Heart right ventricle (tissue), 16 donors: Measurements from ENCODE around the gene RPA1. TPM values are rescaled to one million over a fixed set of nuclear protein-coding genes. Genes with fewer than 3 reads are reported as not detected.

Experiments used
- ATAC-seq, 8 donors: fragments of 200-7000 bp; cut with Tn5 transposase; one replicate each; pipeline ENCODE4 v1.9.1; 2020; ENCODE audit warnings: mild to moderate bottlenecking in 8 of 8, moderate library complexity in 8 of 8, moderate number of reproducible peaks in 1 of 8
- DNase-seq, 2 donors: peaks; one replicate each; pipeline ENCODE4 v3.0.0-alpha.2; 2020
- H3K27ac ChIP-seq, 10 donors: fragments of 200-600 bp; sonication (generic) in 2 of 10; one replicate each; pipeline versions ENCODE4 v1.5.0 to v1.8.0; 2020 to 2022; ENCODE audit warnings: mild to moderate bottlenecking in 3 of 10
- H3K27me3 ChIP-seq, 7 donors: fragments of 200-600 bp; one replicate each; pipeline ENCODE4 v1.8.0; 2021 to 2022; ENCODE audit warnings: mild to moderate bottlenecking in 2 of 7
- H3K36me3 ChIP-seq, 9 donors: fragments of 200-600 bp; sonication (generic) in 1 of 9; one replicate each; pipeline versions ENCODE4 v1.5.0 to v1.8.0; 2020 to 2022; ENCODE audit warnings: mild to moderate bottlenecking in 2 of 9
- H3K4me1 ChIP-seq, 9 donors: fragments of 200-600 bp; sonication (generic) in 1 of 9; one replicate each; pipeline versions ENCODE4 v1.5.0 to v1.8.0; 2020 to 2022; ENCODE audit warnings: mild to moderate bottlenecking in 4 of 9
- H3K4me3 ChIP-seq, 10 donors: fragments of 200-600 bp; sonication (generic) in 2 of 10; one replicate each; pipeline versions ENCODE4 v1.5.0 to v1.8.0; 2020 to 2022; ENCODE audit warnings: mild to moderate bottlenecking in 7 of 10, moderate library complexity in 2 of 10
- H3K9me3 ChIP-seq, 11 donors: fragments of 200-600 bp in 10 of 11; sonication (generic) in 2 of 11; one replicate each; pipeline versions ENCODE4 v1.5.0 to v1.8.0; 2013 to 2022; ENCODE audit warnings: mild to moderate bottlenecking in 2 of 11, control low read depth in 1 of 11, moderate library complexity in 1 of 11
- WGBS, 2 donors: extraction: QIAGEN DNeasy Blood & Tissue Kit; methylation state at CpG; one replicate each; pipeline ENCODE4 v1.1.7; 2013; ENCODE audit warnings: inconsistent platforms in 1 of 2; 5-methylcytosine and 5-hydroxymethylcytosine counted together
- intact Hi-C, 10 donors: fragments of 100-400 bp; cut with DNase I; formaldehyde crosslinking; loops; one replicate each; pipeline versions ENCODE4 v1.11.1 to v1.14.2; 2022
- polyA plus RNA-seq, 2 donors: library from polyadenylated mRNA; stranded (reverse); fragments of 200-250 nt; gene quantifications; one replicate each; pipeline ENCODE4 v1.2.3, GENCODE V29; 2013
- total RNA-seq, 10 donors: library from RNA; stranded (reverse); fragmentation: NEBNext Ultra II Directional in 3 of 10; extraction: Animal tissue kit (Norgen Biotek cat#: 25700) in 3 of 10; gene quantifications; one replicate each; pipeline versions ENCODE4 v1.2.1 to v1.2.4, GENCODE V29; 2021 to 2023
- TF ChIP-seq, protein P1 (sequence below), 9 donors: fragments of 200-600 bp; sonication (generic) in 2 of 9; IDR thresholded peaks; one replicate each; pipeline versions ENCODE4 v1.5.0 to v1.8.0; 2021 to 2022; ENCODE audit warnings: antibody characterized with exemption in 9 of 9, mild to moderate bottlenecking in 5 of 9, moderate library complexity in 1 of 9
- donor health status: Arrhythmogenic right ventricular cardiomyopathy.
- donor health status: ischemic (EF 13 %, LVEDD 7.1; RV severe dilation, severe dysfunction).
- donor health status: healthy with polysubstance abuse.
- donor health status: DM: no; HTN: yes; CAD: no.
- donor health status: DM: no; HTN: no; CAD: no.
- donor health status: ischemic (EF 25% LVEDD 6.9; RV normal size, moderate dysfunction).
- donor health status: ischemic (EF 25% LVEDD 5.7; RV mildly dilated, moderate dysfunction).
- donor health status: healthy.
- donor health status: DM: yes; HTN: yes; CAD: no.
- donor health status: Ischemic cardiomyopathy.
- donor health status: ischemic (EF 35%, LVEDD 5.7; RV mildly dilated, moderate dysfunction).
- donor health status: nonischemic (EF 11% LVEDD 7.7; RV severe dilation, severe dysfunction).
- donor health status: DM: yes; HTN: yes; CAD: no.
- donor health status: PGD.
- donor health status: ischemic (EF 29% LVEDD 5.4; RV normal size, mild dysfunction).
- donor health status: nonischemic (EF 23%, LVEDD 6.1; RV moderate dilation, normal function).

The RPA1 gene
- total and polyA plus RNA-seq, 12 donors: 7.2 to 96.6 (median 65.9) TPM

DNA sequence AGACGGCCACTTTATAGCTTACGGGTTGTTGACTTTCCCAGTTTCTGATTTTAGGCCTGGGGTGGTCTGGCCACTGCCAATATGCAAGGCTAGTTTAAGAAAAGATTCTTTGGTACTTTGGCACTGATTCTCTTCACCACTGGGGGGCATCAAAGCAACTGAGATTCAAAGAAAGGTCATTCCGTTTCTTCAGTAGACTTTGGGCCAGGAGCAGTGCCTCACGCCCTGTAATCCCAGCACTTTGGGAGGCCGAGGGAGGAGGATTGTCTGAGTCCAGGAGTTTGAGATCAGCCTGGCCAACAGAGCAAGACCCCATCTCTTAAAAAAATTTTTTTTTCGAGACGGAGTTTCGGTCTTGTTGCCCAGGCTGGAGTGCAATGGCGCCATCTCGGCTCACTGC is 53.0 kb downstream of the RPA1 start:
- Histone ChIP-seq H3K36me3 (peaks cover 0 to 100% (median 43%) of the 10 kb centered on the region in 9 donors), H3K27me3 (no peaks in the 10 kb centered on the region), H3K27ac (no peak overlapping the region), H3K9me3 (peaks cover 0 to 12% (median 0%) of the 10 kb centered on the region in 11 donors), H3K4me1 (peaks cover 0 to 9% (median 0%) of the 10 kb centered on the region in 9 donors), H3K4me3 (no peak overlapping the region)
- DNase-seq (no peak), ATAC-seq (peak in 1 of 8 donors; percentile 20)
- intact Hi-C loops: no loop called here
- WGBS, 2 donors: 85 to 88% methylated on average over 10 of the region's 10 CpGs
- TF ChIP-seq, protein P1, sequence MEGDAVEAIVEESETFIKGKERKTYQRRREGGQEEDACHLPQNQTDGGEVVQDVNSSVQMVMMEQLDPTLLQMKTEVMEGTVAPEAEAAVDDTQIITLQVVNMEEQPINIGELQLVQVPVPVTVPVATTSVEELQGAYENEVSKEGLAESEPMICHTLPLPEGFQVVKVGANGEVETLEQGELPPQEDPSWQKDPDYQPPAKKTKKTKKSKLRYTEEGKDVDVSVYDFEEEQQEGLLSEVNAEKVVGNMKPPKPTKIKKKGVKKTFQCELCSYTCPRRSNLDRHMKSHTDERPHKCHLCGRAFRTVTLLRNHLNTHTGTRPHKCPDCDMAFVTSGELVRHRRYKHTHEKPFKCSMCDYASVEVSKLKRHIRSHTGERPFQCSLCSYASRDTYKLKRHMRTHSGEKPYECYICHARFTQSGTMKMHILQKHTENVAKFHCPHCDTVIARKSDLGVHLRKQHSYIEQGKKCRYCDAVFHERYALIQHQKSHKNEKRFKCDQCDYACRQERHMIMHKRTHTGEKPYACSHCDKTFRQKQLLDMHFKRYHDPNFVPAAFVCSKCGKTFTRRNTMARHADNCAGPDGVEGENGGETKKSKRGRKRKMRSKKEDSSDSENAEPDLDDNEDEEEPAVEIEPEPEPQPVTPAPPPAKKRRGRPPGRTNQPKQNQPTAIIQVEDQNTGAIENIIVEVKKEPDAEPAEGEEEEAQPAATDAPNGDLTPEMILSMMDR (IDR thresholded peaks at IDR 0.05): peak in 8 of 9 donors; percentile 24 to 53 (median 38)

DNA sequence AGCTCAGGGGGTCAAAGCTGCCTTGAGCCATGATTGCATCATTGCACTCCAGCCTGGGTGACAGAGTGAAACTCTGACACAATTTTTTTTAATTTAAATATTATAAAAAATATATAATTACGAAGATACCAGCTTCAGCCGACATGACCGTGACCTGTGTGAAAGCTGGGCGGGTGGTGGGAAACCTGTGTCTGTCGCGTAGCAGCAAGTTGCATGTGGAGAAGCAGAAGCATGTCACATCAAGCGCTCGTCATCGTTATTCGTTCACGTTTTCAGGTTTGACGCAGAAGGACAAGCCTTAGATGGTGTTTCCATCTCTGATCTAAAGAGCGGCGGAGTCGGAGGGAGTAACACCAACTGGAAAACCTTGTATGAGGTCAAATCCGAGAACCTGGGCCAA is 53.7 kb downstream of the RPA1 start:
- intact Hi-C loops: no loop called here

DNA sequence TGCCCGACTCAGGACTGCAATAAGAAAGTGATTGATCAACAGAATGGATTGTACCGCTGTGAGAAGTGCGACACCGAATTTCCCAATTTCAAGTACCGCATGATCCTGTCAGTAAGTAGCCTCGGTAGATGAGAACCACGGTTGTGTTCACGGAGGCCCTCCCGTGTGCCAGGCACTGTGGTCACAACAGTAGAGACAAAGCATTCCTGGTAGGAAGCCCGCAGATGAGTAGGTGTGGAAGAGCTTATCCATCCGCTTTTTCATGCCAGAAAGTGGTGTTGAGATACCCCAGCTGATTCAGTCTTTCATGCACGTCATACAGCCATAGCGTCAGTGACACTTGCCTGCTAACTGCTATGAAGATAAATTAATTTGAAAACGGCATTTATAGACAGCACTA is 58.9 kb downstream of the RPA1 start:
- 62 to 68% methylated on average over 14 of the region's 14 CpGs for WGBS, 2 donors
- intact Hi-C loops: no loop called here
- ATAC-seq (peak in 4 of 8 donors; percentile 17 to 73 (median 52)), DNase-seq (no peak)
- peaks cover 0 to 100% (median 59%) of the 10 kb centered on the region in 9 donors for H3K36me3 ChIP-seq
- TF ChIP-seq, protein P1 (IDR thresholded peaks at IDR 0.05): no peak
- H3K4me3 ChIP-seq: no peak overlapping the region
- H3K4me1 ChIP-seq: no peaks in the 10 kb centered on the region
- no peak overlapping the region for H3K27ac ChIP-seq
- no peaks in the 10 kb centered on the region for H3K27me3 ChIP-seq
- H3K9me3 ChIP-seq: peaks cover 0 to 12% (median 0%) of the 10 kb centered on the region in 11 donors

More for the DNA sequence above, 53.7 kb downstream of the RPA1 start:
- peaks cover 0 to 4% (median 0%) of the 10 kb centered on the region in 9 donors for H3K4me1 ChIP-seq
- peaks cover 0 to 12% (median 0%) of the 10 kb centered on the region in 11 donors for H3K9me3 ChIP-seq
- peaks cover 0 to 100% (median 44%) of the 10 kb centered on the region in 9 donors for H3K36me3 ChIP-seq
- ATAC-seq (no peak), DNase-seq (no peak)
- H3K27me3 ChIP-seq: no peaks in the 10 kb centered on the region
- H3K4me3 ChIP-seq: no peak overlapping the region
- WGBS, 2 donors: 96 to 98% methylated on average over 16 of the region's 16 CpGs
- TF ChIP-seq, protein P1 (IDR thresholded peaks at IDR 0.05): no peak
- H3K27ac ChIP-seq: no peak overlapping the region

DNA sequence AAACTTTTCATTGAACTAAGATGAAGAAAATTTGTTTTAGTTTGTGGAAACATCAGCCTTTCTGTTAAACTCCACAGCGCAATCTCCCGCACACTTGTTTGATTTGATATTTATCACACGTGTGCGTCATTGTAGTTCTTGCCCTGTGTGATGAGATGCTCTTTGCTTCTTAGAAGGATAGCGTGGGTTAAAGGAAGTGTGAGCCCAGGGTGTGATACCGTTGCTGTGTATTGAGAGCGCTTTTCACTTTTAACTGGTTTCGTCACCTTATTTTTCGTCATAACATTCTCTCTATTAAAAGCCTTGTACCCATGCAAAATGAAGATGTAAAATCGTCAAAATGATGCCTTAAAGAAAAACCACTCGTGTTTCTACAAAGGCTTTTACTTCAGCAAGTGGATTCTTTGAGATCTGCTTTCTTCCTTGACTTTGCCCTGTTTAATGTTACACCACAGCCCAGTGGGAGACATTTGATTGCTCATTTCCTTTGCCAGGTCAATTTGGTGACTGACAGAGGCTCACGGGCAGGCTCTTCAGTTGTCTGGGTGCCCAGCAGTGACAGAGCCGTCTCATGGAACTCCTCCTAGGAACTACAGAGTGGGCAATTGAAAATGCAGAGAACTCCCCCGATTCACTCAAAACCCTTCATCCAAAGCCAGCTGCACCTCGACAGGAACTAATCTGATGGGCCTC is 61.1 kb downstream of the RPA1 start:
- TF ChIP-seq, protein P1 (IDR thresholded peaks at IDR 0.05): no peak
- peaks cover 0 to 100% (median 39%) of the 10 kb centered on the region in 9 donors for H3K36me3 ChIP-seq
- no peak for DNase-seq
- 86 to 88% methylated on average over 15 of the region's 15 CpGs for WGBS, 2 donors
- H3K4me1 ChIP-seq: no peaks in the 10 kb centered on the region
- no peak overlapping the region for H3K4me3 ChIP-seq
- ATAC-seq: no peak
- no peaks in the 10 kb centered on the region for H3K27me3 ChIP-seq
- peaks cover 0 to 7% (median 0%) of the 10 kb centered on the region in 11 donors for H3K9me3 ChIP-seq
- H3K27ac ChIP-seq: peak overlapping the region in 1 of 10 donors; percentile 8
- intact Hi-C loops: no loop called here
